SK-N-SH (cell line): ENCODE results near the gene GUCA1C.

Experiments
- EZH2phosphoT487 ChIP-seq: fragments of 200-600 bp; sonication (generic); IDR thresholded peaks from 2 replicates; pipeline ENCODE4 v1.6.1; 2017; ENCODE audit warnings: low read depth, mixed run types, mild to moderate bottlenecking, antibody characterized with exemption, moderate library complexity, borderline replicate concordance
- FOXM1 ChIP-seq: IDR thresholded peaks from 2 replicates; pipeline ENCODE4 v1.4.0; 2012; ENCODE audit warnings: low read depth, mild to moderate bottlenecking
- GATA2 ChIP-seq: sonication (generic); formaldehyde crosslinking; IDR thresholded peaks from 2 replicates; pipeline ENCODE4 v1.5.0; 2020; ENCODE audit warnings: mild to moderate bottlenecking, missing genetic modification reagents
- JUND ChIP-seq: IDR thresholded peaks from 2 replicates; pipeline ENCODE4 v1.4.0; 2012
- POLR2AphosphoS5 ChIP-seq: IDR thresholded peaks from 2 replicates; pipeline ENCODE4 v1.6.1; 2012; ENCODE audit warnings: low read depth, low read length
- RFX5 ChIP-seq: IDR thresholded peaks from 2 replicates; pipeline ENCODE4 v1.6.1; 2012; ENCODE audit warnings: mild to moderate bottlenecking, improper control_type of control experiment, low read length
- SIN3A ChIP-seq: IDR thresholded peaks from 2 replicates; pipeline ENCODE4 v1.6.1; 2012; ENCODE audit warnings: low read depth, mild to moderate bottlenecking, low read length, moderate library complexity, borderline replicate concordance
- TAF1 ChIP-seq: IDR thresholded peaks from 2 replicates; pipeline ENCODE4 v1.6.1; 2012; ENCODE audit warnings: low read depth, mild to moderate bottlenecking, low read length, moderate library complexity, borderline replicate concordance
- TF ChIP-seq, protein P1 (sequence below): fragments of 200-600 bp; sonication (generic); IDR thresholded peaks from 2 replicates; pipeline ENCODE4 v1.6.1; 2017; ENCODE audit warnings: antibody characterized with exemption, mild to moderate bottlenecking, moderate library complexity
- TF ChIP-seq, protein P2 (sequence below): fragments of 150-350 bp; IDR thresholded peaks from 2 replicates; pipeline ENCODE4 v1.6.1; 2017; ENCODE audit warnings: antibody characterized with exemption, low read length, low read depth, borderline replicate concordance
- TF ChIP-seq, protein P3 (sequence below): IDR thresholded peaks from 2 replicates; pipeline ENCODE4 v1.4.0; 2012; ENCODE audit warnings: low read depth, borderline replicate concordance
- TF ChIP-seq, protein P4 (sequence below): IDR thresholded peaks from 2 replicates; pipeline ENCODE4 v1.4.0; 2012; ENCODE audit warnings: low read depth
- TF ChIP-seq, protein P5 (sequence below): IDR thresholded peaks from 2 replicates; pipeline ENCODE4 v1.4.0; 2012; ENCODE audit warnings: low read depth, borderline replicate concordance

DNA sequence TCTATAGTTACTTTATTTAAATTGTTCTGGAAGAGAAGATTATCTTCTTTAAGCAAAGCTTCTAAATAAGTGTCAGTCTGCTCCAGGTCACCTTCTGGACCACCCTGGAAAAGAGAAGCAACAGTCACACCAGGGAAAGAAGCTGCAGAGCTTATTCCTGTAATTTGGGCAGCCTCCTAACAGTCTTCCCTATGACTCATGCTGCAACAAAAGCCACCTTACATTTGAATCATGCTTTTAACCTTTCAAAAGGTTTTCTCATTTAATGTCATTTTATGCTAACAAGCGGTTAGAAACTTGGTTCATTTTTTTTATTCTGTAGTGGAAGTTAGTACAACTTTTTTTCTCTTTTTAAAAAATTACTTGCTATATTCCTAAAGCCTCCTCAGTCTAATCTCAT is 5.3 kb upstream of the GUCA1C start:
- TF ChIP-seq, protein P1, sequence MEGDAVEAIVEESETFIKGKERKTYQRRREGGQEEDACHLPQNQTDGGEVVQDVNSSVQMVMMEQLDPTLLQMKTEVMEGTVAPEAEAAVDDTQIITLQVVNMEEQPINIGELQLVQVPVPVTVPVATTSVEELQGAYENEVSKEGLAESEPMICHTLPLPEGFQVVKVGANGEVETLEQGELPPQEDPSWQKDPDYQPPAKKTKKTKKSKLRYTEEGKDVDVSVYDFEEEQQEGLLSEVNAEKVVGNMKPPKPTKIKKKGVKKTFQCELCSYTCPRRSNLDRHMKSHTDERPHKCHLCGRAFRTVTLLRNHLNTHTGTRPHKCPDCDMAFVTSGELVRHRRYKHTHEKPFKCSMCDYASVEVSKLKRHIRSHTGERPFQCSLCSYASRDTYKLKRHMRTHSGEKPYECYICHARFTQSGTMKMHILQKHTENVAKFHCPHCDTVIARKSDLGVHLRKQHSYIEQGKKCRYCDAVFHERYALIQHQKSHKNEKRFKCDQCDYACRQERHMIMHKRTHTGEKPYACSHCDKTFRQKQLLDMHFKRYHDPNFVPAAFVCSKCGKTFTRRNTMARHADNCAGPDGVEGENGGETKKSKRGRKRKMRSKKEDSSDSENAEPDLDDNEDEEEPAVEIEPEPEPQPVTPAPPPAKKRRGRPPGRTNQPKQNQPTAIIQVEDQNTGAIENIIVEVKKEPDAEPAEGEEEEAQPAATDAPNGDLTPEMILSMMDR = no peak
- TF ChIP-seq RFX5 = no peak
- TF ChIP-seq, protein P2, sequence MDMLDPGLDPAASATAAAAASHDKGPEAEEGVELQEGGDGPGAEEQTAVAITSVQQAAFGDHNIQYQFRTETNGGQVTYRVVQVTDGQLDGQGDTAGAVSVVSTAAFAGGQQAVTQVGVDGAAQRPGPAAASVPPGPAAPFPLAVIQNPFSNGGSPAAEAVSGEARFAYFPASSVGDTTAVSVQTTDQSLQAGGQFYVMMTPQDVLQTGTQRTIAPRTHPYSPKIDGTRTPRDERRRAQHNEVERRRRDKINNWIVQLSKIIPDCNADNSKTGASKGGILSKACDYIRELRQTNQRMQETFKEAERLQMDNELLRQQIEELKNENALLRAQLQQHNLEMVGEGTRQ = no peak
- TF ChIP-seq, protein P3, sequence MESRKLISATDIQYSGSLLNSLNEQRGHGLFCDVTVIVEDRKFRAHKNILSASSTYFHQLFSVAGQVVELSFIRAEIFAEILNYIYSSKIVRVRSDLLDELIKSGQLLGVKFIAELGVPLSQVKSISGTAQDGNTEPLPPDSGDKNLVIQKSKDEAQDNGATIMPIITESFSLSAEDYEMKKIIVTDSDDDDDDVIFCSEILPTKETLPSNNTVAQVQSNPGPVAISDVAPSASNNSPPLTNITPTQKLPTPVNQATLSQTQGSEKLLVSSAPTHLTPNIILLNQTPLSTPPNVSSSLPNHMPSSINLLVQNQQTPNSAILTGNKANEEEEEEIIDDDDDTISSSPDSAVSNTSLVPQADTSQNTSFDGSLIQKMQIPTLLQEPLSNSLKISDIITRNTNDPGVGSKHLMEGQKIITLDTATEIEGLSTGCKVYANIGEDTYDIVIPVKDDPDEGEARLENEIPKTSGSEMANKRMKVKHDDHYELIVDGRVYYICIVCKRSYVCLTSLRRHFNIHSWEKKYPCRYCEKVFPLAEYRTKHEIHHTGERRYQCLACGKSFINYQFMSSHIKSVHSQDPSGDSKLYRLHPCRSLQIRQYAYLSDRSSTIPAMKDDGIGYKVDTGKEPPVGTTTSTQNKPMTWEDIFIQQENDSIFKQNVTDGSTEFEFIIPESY = no peak
- no peak for TF ChIP-seq EZH2phosphoT487
- TF ChIP-seq POLR2AphosphoS5 = no peak
- no peak for TF ChIP-seq SIN3A
- TF ChIP-seq FOXM1 = no peak
- no peak for TF ChIP-seq TAF1
- TF ChIP-seq, protein P4, sequence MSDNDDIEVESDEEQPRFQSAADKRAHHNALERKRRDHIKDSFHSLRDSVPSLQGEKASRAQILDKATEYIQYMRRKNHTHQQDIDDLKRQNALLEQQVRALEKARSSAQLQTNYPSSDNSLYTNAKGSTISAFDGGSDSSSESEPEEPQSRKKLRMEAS = no peak
- TF ChIP-seq, protein P5, sequence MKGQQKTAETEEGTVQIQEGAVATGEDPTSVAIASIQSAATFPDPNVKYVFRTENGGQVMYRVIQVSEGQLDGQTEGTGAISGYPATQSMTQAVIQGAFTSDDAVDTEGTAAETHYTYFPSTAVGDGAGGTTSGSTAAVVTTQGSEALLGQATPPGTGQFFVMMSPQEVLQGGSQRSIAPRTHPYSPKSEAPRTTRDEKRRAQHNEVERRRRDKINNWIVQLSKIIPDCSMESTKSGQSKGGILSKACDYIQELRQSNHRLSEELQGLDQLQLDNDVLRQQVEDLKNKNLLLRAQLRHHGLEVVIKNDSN = no peak
- peak; percentile 54; the same call in 1 of the 2 replicates for TF ChIP-seq JUND
- no peak for TF ChIP-seq GATA2 (CRISPR knock-in tag)
